GM19463 (cell line): ENCODE results near the gene SBF2.
"Not testable (repeated sequence)": the region's sequence is repeated elsewhere in the genome, so short reads cannot be mapped to it uniquely, and the experiment has no call there.

Experiments
- ATAC-seq: cut with Tn5 transposase; IDR thresholded peaks from one replicate; pipeline ENCODE4 v1.9.1; 2021; ENCODE audit warnings: mild to moderate bottlenecking, moderate library complexity; ENCODE audit not compliant: unreplicated experiment

Gene SBF2

DNA sequence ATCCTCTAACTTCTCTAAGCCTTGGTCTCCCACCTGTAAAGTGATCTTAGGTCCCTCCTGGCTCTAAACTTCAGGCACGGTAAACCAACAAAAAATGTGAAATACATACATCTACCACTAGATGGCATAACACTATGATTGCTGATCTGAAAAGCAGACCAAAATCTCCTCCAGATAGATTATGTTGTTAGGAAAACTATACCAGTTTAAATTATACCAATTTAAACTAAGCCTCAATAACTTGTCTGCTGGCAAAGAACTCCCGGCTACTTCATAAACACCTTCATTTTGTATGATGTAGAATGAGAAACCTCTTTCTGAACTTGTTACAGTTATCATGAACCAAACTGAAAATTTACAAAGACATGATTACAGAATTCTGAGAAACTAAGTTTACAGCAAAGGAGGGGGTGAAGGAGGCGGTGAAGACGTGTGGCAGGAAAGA, 85.9 kb downstream of the SBF2 start:
- no peak for ATAC-seq

DNA sequence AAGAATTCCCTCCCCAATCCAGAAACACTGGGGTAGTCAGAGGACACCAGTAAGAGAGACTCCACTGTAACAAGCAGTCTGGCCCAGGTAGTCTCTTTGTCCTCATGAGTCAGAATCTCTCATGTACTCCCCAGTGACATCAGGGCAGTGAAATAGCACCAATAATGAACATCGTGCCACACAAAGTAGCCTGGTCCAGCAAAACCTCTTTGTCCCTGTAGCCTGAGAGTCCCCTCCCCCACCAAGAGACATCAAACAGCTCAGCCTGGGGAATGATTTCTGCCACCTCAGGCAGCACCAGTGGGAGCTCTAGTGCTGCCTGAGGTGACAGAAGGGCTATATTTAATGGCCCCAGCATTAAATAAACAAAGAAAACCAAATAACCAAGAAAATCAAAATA, 88.1 kb downstream of the SBF2 start:
- no peak for ATAC-seq

DNA sequence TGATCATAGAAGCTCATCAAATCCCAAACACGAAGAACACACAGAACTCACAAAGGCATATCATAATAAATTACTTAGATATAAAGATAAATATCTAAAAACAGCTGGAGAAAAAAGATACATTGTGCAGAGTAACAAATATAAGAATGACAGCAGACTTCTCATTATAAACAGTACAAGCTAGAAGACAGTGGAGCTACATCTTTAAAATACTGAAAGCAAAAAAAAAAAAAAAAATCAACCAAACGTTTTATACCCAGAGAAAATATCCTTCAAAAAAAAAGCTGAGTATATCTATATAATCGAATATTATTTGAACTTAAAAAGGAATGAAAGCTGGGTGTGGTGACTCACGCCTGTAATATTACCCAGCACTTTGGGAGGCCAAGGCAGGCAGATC, 90.0 kb downstream of the SBF2 start:
- ATAC-seq: no peak

DNA sequence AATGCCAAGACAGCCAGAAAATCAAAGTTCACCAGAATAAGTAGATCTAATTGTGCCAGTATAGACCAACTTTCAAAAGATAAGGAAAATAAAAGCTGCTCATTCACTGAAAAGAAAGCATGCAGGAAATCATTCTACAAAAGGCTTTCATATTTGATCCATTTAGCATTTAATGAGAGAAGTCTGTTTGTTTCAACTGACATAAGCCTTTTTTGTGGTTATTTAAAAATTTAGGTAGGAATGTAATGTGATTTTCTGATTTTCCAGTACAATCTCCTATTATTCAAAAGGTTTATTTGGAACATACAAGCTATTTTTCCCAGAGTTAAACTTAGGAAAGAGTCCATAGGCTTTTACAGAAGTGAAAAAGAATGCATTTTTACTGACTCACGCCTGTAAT, 92.7 kb downstream of the SBF2 start:
- no peak for ATAC-seq

DNA sequence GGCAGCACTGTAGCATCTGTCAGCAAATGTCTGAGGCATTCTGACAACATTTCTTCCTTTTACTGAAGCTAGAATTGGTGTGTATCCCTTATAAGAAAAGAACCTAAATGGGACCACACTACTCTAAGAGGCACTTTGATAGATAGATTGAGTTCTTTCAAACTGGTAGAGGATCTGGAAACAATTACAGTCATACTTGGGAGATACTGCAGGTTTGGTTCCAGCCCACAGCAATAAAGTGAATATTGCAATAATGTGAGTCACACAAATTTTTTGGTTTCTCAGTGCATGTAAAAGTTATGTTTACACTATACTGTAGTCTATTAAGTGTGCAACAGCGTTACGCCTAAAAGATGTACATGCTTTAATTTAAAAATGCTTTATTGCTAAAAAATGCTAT, 96.9 kb downstream of the SBF2 start:
- no peak for ATAC-seq

DNA sequence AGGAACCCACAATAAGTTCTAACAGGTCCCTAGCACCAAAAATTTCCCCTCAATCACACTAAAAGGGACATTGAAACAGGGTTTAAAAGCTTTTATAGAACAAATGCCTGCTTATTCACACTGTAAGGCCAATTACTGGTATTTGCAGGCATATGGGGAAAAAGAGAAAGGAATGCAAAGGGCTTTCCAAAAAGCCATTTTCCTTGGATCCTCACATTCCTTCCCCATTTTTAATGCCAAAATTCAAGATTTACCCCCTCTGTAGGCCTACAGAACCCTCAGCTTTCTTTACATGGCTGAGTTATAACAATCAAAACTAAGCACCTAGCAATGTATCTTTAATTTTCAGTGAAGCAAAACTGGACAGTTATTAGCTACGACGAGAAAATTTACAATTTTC, 102.0 kb downstream of the SBF2 start:
- ATAC-seq: no peak

DNA sequence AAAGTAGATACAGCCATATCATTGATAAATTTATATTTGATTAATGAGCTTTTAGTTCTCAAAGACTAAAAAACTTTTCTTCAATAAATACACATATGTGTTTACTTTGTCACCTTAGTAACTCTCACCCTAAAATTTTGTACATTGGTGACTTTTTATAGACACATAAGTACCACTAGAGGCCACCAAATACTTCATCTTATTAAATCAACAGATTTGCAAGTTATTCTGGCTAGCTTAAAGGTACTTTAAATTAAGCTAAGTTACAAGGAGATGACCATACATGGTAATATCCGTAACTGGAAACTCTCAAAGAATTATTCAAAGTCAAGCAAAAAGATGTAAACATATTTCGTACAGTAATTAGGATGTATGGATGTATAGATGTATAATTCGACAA, 112.2 kb downstream of the SBF2 start:
- ATAC-seq: no peak

DNA sequence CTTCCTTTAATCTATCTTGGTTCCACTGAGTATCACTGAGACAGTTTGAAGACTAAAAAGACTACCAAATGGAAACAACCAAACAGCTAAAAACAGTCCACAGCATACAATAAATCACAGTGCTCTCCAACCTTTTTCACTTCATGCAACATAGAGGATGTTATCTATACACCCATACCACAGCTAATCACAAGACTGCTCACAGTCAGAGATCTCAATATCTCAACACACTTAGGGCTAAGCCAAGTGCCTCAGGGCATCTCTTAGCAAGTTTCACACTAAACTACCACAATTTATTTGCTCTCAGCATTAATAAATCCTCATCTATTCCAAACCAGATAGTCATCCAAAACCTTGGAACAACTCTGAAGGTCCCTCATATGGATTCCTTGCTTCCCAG, 129.4 kb downstream of the SBF2 start:
- no peak for ATAC-seq

DNA sequence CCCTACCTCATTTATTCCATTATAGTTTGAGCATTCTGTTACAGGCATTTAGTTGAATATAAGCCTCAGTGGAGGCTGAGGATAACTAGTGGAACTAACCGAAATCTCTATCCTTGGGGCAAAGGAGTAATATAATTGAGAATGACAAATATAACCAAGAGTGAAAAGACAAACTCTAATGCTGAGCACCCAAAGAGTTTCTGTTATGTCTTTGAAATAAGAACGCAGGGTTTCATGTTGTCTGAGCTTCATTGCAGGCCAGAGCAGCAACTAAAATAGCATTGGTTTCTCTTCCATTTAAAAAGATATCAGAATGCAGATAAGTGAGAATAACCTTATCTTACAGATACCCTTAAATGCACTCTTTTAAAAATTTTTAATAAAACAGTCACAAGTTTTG, 131.8 kb downstream of the SBF2 start:
- ATAC-seq: no peak

DNA sequence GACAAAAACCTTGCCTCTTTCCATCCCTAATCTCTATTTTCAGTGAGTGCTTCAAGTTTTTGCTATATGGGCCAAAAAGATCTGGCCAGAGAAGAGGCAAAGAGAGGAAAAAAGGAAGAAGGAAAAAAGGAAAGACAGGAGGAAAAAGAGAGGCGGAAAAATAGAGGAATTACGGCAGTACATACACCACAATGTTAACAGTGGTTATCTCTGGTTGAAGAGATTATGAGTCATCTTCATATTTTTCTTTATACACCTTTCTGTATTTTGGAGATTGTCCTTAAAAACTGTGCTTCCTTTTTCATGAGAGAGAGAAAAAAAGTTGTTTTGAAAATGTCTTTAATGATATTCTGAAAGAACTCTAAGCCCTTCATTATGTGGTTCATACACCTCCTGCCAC, 133.7 kb downstream of the SBF2 start:
- ATAC-seq: no peak

DNA sequence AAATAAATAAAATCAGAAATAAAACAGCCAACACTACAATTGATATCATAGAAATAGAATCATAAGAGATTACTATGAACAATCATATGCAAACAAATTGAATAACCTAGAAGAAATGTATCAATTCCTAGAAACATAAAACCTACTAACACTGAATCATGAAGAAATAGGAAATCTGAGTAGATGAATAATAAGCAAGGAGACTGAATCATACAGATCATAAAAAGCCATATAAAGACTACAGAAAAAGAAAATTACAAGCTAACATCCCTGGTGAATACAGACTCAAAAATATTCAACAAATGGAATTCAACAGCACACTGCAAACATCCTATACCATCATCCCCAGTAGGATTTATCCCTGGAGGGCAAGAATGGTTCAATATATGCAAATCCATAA, 135.6 kb downstream of the SBF2 start:
- ATAC-seq: no peak

DNA sequence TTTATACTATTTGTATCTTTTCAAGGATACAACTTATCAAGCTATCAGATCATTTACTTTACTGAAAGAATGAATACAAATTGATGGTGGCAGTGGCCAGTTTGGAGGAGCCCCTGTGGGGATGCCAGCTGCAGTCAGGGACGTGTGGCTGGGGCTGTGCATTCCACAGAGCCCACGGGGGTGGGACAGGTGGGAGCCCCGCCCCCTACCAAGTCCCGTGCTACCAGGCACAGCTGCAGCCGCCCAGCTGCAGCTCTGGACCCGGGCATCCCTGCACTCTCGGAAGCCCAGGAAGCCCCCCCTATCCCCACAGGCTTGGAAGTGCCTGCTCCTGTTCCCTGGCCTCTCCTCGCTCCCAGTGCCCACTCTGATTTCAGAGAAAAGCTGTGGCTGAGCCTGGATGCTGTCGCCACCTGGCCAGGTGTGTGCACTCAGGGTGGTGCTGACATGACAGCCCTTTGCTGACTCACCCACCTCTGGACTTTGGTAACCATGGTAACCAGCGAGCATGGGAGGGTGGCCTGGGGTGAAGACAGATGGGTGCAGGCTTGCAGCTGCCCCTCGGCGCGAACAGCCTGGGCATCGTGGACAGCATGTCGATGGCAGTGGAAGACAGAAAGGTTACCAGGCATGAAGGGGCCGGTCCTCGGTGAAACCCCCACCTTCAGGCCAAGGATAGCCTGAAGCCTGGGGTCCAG, 138.1 kb downstream of the SBF2 start:
- no peak for ATAC-seq

DNA sequence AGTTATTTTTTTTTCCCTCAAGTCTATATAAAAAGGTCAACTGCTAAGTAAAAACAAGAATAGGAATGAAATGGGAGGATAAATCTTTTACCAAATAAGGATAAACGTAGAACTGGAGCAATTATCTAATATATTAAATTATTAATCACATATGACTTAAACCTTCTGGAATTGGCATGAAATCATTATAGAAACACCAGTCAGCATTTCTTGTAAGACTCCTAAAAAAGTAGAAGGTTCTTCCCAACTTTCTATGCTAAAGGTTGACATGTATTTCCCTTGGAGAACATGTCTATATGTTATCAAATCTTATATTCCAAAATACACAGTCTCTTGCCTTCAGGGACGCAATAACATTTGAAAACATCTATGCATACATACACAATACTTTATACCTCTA, 143.2 kb downstream of the SBF2 start:
- ATAC-seq: no peak

DNA sequence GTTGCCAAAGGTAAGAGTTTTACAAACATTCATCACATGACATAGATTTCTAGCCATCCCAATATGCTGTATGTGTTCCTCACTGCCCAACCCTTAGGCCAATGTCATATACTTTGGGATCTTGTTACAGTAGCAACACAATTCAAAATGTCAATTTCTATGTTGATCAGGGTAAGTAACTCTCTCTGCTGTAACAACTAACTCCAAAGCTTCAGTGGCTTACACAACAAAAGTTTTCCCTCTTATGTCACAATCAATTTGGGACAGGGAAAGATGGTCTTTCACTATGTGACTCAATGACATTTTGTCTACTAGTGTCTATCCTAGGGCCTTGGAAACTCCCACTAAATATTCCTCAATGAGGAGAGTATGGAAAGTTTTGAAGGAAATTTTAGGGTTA, 144.5 kb downstream of the SBF2 start:
- ATAC-seq: no peak

DNA sequence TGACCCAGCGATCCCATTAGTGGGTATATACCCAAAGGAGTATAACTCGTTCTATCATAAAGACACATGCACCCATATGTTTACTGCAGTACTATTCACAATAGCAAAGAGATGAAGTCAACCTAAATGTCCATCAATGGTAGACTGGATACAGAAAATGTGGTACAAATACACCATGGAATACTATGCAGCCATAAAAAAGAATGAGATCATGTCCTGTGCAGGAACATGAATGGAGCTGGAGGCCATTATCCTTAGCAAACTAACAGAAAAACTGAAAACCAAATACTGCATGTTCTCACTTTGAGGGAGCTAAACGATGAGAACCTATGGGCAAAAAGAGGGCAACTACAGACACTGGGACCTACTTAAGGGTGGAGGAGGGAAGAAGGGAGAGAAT, 146.8 kb downstream of the SBF2 start:
- no peak for ATAC-seq

DNA sequence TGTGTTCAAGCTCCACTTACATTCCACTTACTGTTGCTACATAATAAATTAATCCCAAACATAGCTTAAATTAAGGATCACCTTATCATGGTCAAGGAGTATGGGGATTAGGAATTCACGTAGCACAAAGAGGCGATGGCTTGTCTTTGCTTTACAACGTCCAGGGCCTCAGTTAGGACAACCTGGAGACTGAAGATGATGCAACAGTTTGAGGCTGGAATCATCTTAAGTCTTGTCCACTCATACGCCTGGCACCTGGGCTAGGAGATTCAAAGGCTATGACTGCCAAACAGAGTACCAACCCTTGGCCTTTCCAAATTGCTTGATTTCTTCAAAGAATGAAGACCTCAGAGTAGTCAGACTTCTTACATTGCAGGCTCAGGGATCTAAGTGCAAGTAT, 149.1 kb downstream of the SBF2 start:
- ATAC-seq: no peak

DNA sequence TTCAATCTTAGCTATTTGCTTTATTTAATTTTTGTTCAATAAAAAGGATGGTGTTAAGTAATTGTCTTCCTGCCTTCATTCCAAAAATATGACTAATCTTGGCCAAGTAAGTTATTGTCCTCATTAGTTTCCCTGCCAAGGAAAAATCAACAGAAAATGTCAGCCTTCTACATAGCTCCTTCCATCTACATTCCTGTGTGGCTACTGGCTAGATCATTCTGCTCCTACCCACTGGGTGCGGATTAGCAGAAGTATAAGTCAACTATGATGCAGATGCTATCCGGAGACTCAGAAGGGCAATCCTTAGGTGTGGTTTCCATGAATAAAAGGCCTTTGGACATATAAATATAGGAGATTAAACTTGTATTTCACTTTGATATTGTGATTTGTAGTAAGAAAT, 154.4 kb downstream of the SBF2 start:
- no peak for ATAC-seq

DNA sequence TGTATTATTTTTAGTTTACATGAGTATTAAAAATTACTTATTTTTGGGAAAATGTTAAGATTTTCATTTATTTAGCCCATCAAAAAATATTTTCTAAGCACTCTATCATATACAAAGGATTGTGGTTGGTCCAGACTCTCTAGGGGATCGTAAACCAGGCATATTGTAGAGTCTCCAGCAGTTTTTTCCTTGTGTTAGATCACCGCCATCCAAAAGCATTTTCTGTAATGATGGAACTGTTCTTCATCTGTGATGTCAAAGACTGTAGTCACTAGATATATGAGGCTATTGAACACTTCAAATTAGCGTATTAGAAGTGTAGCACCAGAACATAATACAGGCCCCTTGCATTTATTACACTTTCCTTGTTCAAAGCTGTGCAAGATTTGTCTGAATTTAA, 154.9 kb downstream of the SBF2 start:
- ATAC-seq: no peak

DNA sequence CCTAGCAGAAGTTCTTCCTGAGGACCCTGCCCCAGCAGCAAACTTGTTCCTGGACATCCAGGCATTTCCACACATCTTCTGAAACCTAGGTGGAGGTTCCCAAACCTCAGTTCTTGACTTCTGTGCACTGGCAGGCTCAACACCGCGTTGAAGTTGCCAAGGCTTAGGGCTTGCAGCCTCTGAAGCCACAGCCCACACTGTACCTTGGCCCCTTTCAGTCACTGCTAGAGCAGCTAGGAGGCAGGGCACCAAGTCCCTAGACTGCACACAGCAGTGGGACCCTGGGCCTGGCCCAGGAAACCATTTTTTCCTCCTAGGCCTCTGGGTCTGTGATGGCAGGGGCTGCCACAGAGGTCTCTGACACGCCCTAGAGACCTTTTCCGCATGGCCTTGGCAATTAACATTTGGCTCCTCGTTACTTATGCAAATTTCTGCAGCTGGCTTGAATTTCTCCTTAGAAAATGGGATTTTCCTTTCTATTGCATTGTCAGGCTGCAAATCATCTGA, 159.0 kb downstream of the SBF2 start:
- no peak for ATAC-seq

DNA sequence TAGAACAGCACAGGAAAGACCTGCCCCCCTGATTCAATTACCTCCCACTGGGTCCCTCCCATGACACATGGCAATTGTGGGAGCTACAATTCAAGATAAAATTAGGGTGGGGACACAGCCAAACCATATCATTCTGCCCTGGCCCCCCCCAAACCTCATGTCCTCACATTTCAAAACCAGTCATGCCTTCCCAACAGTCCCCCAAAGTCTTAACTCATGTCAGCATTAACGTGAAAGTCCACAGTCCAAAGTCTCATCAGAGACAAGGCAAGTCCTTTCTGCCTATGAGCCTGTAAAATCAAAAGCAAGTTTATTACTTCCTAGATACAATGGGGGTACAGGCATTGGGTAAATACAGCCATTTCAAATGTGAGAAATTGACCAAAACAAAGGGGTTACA, 159.8 kb downstream of the SBF2 start:
- not testable (repeated sequence) for ATAC-seq

DNA sequence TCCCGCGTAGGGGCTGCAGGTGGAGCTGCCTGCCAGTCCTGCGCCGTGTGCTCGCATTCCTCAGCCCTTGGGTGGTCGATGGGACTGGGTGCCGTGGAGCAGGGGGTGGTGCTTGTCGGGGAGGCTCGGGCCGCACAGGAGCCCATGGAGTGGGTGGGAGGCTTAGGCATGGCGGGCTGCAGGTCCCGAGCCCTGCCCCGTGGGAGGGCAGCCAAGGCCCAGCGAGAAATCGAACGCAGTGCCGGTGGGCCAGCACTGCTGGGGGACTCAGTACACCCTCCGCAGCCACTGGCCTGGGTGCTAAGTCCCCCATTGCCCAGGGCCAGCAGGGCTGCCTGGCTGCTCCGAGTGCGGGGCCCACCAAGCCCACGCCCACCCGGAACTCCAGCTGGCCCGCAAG, 160.8 kb downstream of the SBF2 start:
- not testable (repeated sequence) for ATAC-seq

DNA sequence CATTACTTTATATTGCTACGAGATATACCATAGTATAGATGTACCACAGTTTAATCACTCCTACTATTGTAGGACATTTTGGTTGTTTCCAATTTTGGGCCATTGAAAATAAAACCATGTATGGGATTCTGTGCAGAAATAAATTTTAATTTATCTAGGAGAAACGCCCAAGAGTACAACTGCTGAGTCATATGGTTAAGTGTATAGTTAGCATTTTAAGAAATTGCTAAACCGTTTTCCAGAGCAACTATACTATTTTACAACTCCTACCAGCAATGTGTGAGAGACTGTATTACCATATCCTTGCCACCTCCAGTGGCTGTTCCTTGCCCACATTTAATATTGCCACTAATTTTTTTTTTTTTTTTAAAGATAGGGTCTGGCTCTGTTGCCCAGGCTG, 163.1 kb downstream of the SBF2 start:
- ATAC-seq: no peak

DNA sequence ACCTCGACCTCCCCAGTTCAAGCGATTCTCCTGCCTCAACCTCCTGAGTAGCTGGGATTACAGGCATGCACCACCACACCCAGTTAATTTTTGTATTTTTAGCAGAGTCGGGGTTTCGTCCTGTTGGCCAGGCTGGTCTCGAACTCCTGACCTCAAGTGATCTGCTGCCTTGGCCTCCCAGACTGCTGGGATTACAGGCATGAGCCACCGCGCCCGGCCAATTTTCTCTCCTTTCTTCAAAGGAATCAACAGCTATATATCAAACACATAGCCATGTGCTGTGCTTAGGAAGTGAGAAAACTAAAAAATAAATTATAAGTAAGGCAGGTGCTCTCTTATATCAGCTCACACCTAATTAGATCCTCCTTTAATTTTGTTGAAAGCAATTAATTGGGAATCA, 164.8 kb downstream of the SBF2 start:
- ATAC-seq: not testable (repeated sequence)
